ENCODE results near the gene PRPH2. TPM values are rescaled to one million over a fixed set of nuclear protein-coding genes. Genes with fewer than 3 reads are reported as not detected.

Gene PRPH2
- total and polyA plus RNA-seq, 10 of the 15 experiments (the other 5 are each of a cell fraction or from before 2014, with no cell fraction given), result 0.08 TPM; not detected in 9

GRCh38 chr6:42697268-42697655 is 25.1 kb downstream of the PRPH2 start:
- ChIA-PET RAD21 (ENCODE audit: unreplicated experiment) (no interaction called here), SMC1A (ENCODE audit: uncharacterized antibody, unreplicated experiment) (interaction anchor here (1.3 kb wide), 1 partner anchor 29 kb away, joined by 4 read pairs; no protein-coding TSS in a partner anchor), POLR2A (no interaction called here), CTCF (interaction anchor here (1.1 to 1.3 kb wide), 2 partner anchors 29 to 60 kb away, joined by 3 read pairs; no protein-coding TSS in a partner anchor)
- Histone ChIP-seq H3K9ac (ENCODE audit: control insufficient read depth, insufficient read depth, low read length) (no peak overlapping the region), H2AFZ (ENCODE audit: control insufficient read depth, low read depth, low read length) (no peak overlapping the region), H3K27me3 (replicated peaks in 1 of 2; ENCODE audit: control insufficient read depth in 2 of 2, insufficient read depth in 2 of 2, low read length in 1 of 2) (no peaks in the 10 kb centered on the region), H3K9me3 (replicated peaks; ENCODE audit: control insufficient read depth, insufficient read depth, low read length) (no peaks in the 10 kb centered on the region), H3K79me2 (ENCODE audit: control insufficient read depth, insufficient read depth, low read length) (no peaks in the 10 kb centered on the region), H4K20me1 (ENCODE audit: control insufficient read depth, insufficient read depth) (no peaks in the 10 kb centered on the region), H3K36me3 (ENCODE audit: control insufficient read depth in 2 of 2, insufficient read depth in 2 of 2, low read length in 1 of 2) (peaks cover 0 to 3% of the 10 kb centered on the region in 2 experiments; a peak in 1 of 4 replicates), H3K4me3 (no peak overlapping the region), H3K27ac (ENCODE audit: control insufficient read depth, insufficient read depth) (no peak overlapping the region), H3K4me1 (ENCODE audit: control insufficient read depth, insufficient read depth, low read length) (no peaks in the 10 kb centered on the region), H3K4me2 (ENCODE audit: control insufficient read depth, insufficient read depth) (no peak overlapping the region)
- BruUV-seq (replicated peaks), result no TSS peak
- intact Hi-C loops (cut with micrococcal nuclease; ENCODE audit: unreplicated experiment) (no loop called here), in situ Hi-C loops (cut with MboI) (no loop called here)
- TF ChIP-seq POLR2A (IDR thresholded peaks at IDR 0.05; ENCODE audit: low read depth, low read length) (0 out of 2 replicates have a peak, but pooled peaks have one; percentile 28), KAT2A (conservative IDR thresholded peaks at IDR 0.05; ENCODE audit: control insufficient read depth, low read depth, low read length) (no peak), YBX1 (IDR thresholded peaks at IDR 0.05) (no peak), POLR2AphosphoS2 (IDR thresholded peaks at IDR 0.05; ENCODE audit: low read depth, low read length) (0 out of 2 replicates have a peak, but pooled peaks have one; percentile 35), CBFB (IDR thresholded peaks at IDR 0.05; ENCODE audit: low read depth) (no peak)
- no peak for FAIRE-seq
- no peak for DNase-seq (ENCODE audit: low read depth, low spot score)
- 79% methylated on average over 5 of the region's 5 CpGs for WGBS (ENCODE audit: insufficient coverage, insufficient replicate concordance, low lambda C conversion rate, missing lambda C conversion rate)
- no peak for ATAC-seq

DNA sequence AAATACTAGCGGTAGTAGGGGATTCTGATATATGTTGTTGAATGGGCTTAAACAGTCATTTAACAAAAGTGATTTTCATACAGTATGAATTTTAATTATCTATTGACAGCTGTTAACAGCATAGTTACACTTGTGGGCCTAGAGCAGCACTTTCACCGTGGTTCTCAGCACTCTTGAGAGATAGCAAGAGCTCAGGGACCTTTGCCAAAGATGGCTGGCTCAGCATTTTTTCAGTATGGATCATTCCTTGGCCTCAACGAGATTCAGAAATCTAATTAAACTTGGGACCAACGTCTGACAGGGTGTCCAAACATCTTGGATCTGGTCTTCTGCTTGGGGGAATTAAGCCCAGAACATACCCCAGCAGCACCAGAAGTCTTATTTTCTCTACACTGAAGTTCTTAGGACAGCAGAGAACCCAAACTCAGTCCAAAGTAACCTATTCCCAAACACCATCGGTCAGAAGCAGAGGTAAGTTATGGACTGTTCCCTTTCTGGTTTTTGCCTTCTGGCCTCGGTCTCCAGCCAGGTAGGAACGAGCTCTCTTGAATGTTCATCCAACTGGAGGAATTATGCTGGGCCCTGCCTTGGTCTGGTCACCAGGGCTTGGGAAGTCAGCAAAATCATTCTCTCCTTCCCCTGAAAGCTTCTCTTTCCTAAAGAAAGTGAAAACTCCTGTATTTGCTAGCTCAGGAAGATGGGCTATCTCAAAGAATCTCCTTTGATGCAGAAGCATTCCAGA is 25.7 kb downstream of the PRPH2 start:
- DNase-seq (ENCODE audit: low read depth, low spot score), result no peak
- H3K27me3 ChIP-seq (replicated peaks in 1 of 2; ENCODE audit: control insufficient read depth in 2 of 2, insufficient read depth in 2 of 2, low read length in 1 of 2), result no peaks in the 10 kb centered on the region
- POLR2A ChIA-PET, result no interaction called here
- no peak overlapping the region for H3K4me2 ChIP-seq (ENCODE audit: control insufficient read depth, insufficient read depth)
- no TSS peak for BruUV-seq (replicated peaks)
- H3K27ac ChIP-seq (ENCODE audit: control insufficient read depth, insufficient read depth), result no peak overlapping the region
- H3K9ac ChIP-seq (ENCODE audit: control insufficient read depth, insufficient read depth, low read length), result no peak overlapping the region
- no peaks in the 10 kb centered on the region for H3K79me2 ChIP-seq (ENCODE audit: control insufficient read depth, insufficient read depth, low read length)
- no peak for ATAC-seq
- no peak for FAIRE-seq
- no peaks in the 10 kb centered on the region for H3K9me3 ChIP-seq (replicated peaks; ENCODE audit: control insufficient read depth, insufficient read depth, low read length)
- CTCF ChIA-PET, result interaction anchor here (1.1 to 1.5 kb wide), 2 partner anchors 59 to 182 kb away, joined by 3 read pairs; partner anchors contain the start of gene RPL7L1
- no peaks in the 10 kb centered on the region for H4K20me1 ChIP-seq (ENCODE audit: control insufficient read depth, insufficient read depth)
- intact Hi-C loops (cut with micrococcal nuclease; ENCODE audit: unreplicated experiment) (no loop called here), in situ Hi-C loops (cut with MboI) (no loop called here)
- TF ChIP-seq, protein P1, sequence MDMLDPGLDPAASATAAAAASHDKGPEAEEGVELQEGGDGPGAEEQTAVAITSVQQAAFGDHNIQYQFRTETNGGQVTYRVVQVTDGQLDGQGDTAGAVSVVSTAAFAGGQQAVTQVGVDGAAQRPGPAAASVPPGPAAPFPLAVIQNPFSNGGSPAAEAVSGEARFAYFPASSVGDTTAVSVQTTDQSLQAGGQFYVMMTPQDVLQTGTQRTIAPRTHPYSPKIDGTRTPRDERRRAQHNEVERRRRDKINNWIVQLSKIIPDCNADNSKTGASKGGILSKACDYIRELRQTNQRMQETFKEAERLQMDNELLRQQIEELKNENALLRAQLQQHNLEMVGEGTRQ (IDR thresholded peaks at IDR 0.05; ENCODE audit: borderline replicate concordance, low read depth, low read length), result no peak
- no peak for TF ChIP-seq RCOR1 (conservative IDR thresholded peaks at IDR 0.05; ENCODE audit: low read depth, low read length)
- SMC1A ChIA-PET (ENCODE audit: uncharacterized antibody, unreplicated experiment), result interaction anchor here (0.5 to 1.3 kb wide), 2 partner anchors 29 to 125 kb away, joined by 3 to 4 read pairs; no protein-coding TSS in a partner anchor
- H3K4me3 ChIP-seq, result no peak overlapping the region
- H3K4me1 ChIP-seq (ENCODE audit: control insufficient read depth, insufficient read depth, low read length), result no peaks in the 10 kb centered on the region
- whole genome bisulfite sequencing (ENCODE audit: insufficient coverage, insufficient replicate concordance, low lambda C conversion rate, missing lambda C conversion rate), result 68% methylated on average over 7 of the region's 7 CpGs
- H2AFZ ChIP-seq (ENCODE audit: control insufficient read depth, low read depth, low read length), result no peak overlapping the region
- H3K36me3 ChIP-seq (ENCODE audit: control insufficient read depth in 2 of 2, insufficient read depth in 2 of 2, low read length in 1 of 2), result peaks cover 0 to 3% of the 10 kb centered on the region in 2 experiments; a peak in 1 of 4 replicates
- RAD21 ChIA-PET (ENCODE audit: unreplicated experiment), result no interaction called here

Data from GM12878 (cell line).